HG02884 (cell line): ENCODE results near the gene PITHD1.
"Not testable (repeated sequence)": the region's sequence is repeated elsewhere in the genome, so short reads cannot be mapped to it uniquely, and the experiment has no call there.

Source experiments
- ATAC-seq: cut with Tn5 transposase; IDR thresholded peaks from one replicate; pipeline ENCODE4 v1.9.1; 2021; ENCODE audit warnings: mild to moderate bottlenecking, moderate library complexity; ENCODE audit not compliant: unreplicated experiment

Gene PITHD1

DNA sequence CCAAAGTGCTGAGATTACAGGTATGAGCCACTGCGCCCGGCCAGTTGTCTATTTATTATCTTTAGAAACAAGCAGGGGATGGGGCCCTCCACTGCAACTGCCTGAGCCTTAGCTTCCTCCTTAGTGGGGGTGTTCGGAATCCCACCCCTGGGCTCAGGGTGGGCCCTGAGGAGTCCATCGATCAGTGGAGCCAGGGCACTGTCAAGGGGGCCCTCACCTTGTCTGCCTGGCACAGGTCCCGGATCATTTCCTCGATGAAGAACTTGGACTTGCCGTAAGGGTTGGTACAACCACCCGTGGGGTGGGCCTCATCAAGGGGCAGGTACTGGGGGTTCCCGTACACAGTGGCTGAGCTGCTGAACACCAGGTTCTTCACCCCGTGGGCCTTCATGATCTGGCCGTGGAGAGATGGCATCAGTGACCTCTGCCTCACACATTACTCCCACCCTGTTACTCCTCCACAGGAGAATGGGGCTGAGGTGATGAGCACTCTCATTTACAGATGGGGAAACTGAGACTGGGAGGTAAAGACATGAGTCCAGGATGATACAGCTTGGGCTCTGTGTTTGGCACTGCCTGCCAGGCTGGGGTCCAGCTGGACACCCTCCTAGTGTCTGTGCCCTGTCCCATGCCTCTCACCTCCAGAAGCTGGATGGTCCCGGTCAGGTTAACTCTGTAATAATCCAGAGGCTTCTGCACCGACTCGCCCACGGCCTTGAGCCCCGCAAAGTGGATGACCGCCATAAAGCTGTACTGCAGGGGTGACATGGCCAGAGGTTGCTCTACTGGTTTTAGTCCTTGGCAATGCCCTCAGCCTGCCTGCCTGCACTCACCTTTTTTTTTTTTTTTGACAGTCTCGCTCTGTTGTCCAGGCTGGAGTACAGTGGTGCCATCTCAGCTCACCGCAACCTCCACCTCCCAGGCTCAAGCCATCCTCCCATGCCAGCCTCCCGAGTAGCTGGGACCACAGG lies 19.5 kb downstream of the PITHD1 start:
- ATAC-seq, result no peak

DNA sequence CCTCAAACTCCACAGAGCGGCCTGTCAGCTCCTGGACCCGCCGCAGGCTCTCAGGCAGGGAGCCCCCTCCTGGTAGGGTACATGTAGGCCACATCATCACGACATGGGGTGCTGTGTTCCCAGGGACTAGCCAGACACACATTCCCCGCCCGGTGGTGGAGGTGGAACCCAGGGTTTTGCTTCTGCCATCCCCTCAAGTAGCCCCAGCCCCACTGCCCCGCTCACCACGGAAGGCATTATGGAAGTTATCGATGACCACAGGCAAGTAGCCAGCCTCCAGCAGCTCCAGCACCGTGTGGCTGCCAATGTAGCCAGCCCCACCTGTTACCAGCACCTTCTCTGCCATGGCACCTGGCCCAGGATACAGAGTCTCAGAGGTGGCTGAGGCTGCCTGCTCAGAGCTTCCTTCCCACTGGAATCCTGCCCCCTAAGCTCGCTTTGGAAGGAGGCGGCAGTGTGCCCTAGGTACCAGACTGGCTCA lies 20.5 kb downstream of the PITHD1 start:
- ATAC-seq, result no peak

DNA sequence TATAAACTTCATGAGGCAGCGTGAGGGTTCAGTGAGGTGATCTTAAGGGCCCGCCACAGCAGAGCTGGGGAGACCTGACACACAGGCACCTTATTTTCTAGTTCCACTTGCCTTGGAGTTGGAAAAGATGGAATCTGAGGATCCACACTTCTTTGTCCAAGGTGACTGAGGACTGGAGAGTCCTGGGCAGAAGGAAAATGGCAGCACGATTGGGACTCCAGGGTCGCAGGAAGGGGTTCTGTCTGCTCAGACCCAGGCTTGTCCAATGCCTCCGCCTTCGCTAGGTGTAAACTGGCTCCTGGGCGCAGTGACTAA lies 21.0 kb downstream of the PITHD1 start:
- ATAC-seq, result no peak

DNA sequence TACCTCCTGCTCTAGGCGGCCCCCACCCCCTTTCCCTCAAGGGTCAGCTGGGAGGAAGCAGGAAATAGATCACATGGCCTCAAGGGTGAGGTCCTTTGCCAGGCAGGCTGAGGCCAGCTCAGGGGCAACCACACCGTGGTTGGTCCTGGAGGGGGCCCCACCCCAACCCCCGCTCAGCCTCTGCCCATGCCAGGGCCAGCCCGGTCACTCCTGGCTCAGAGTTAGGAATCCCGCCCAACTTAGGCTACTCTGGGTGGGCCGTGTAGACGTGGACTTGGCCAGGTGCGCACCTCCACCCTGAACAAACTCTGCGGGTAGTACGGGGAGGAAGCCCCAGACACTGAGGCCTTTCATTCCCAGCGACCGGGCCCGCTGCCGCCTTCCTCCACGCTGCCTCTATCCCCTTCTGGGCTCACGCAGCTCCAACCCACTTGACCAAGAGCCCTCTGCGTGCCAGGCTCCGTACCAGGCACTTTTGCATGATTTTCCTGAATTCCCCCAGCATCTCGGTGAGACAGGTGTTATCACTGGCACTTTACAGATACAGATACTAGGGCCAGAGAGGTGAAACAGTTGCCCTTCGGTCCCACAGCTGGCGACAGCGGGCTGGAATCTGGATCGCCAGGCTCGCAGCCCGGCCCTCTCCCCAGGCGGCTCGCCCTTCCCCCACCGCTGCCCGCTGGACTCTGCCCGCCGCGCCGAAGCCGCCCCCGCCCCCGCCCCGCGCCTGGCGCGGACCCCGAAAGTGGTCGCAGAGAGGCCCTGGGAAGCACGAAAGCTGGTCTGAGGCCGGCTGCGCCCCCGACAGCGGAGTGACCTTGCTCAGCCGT lies 21.6 kb downstream of the PITHD1 start:
- no peak for ATAC-seq

DNA sequence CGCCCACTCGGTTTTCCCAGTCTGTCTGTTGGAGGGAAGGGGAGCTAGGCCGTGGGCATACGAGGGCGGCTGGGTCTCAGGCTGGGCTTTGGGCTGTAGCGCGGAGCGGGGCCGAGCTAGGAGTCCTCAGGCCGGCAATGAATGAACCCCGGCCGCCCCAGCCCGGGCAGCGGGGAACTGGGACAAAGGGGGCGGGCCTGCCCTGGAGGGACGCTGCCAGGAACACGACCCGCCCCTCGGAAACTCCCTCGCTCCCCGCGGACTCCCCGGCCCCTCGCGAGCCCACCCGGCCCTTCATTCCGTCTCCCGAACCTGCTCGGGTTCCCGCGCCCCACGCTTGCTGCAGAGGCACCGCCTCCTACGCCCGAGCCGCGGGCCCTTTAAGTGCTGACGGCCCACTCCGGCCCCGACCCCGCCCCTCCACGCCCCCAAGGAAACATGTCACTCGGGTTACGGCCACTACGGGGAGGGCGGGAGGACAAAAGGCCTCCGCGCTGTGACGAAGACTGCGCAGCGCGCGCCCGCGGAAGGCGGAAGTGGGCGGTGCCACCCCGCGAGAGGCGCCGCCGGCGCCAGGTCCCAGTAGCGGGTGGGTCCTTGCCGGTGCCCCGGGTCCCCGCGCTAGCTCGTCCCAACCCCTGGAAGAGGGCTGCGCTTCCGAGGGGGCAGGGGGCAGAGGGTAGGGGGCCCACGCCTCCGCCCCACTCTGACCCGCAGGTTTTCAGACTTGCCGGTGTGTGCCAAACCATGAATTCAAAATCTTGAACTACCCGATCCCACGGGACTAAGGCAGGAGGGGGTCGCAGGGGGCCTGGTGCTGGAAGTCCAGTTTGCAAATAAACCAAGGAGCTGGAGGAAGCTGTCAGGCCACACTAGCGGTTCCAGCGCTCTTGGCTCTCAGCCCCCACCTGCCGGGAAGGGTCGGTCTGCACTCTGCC lies 22.5 kb downstream of the PITHD1 start, which contains the start of gene GALE:
GALE (minus strand) TSS at position 355 of the 938 bp plus-strand sequence. CDS start 1,747 bp downstream, outside the sequence.
- peak; percentile 67 for ATAC-seq

DNA sequence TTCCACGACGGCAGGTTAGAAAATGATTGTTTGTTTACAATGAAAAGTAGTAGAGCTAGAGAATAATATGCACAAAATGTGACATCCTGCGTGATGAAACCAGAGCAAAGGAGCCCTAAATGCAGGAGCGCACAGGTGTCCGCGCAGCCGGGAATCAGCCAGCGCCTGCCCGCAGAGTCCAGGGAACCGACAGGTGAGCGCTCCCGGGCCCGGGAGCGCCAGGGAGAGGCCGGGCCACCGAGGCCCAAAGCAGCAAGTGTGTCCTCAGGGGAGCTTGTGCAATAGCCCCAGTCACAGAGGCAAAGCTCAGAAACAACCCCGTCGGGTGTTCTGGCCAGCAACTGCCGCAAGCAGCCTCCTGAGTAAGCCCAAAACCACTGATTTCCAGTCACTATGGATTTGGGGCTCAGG lies 23.1 kb downstream of the PITHD1 start:
- no peak for ATAC-seq

DNA sequence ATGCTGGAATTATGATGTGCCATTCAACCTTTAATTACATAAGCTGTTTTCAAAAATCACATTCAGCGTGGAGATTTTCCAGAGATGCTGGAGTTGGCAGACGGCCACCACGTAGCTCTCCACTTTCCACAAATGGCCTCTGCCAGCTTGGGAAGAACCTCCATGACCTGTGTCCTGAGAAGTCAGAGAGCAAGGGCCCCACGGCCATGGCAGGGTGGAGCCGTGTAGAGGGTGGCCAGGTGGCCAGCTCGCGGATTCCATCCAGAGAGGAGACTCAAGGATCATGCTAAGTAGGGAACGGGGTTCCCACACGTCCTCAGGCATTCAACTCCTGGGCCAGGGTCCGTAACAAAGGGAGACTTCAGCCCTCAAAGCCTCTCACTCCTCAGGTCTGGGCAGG lies 23.7 kb downstream of the PITHD1 start:
- no peak for ATAC-seq

DNA sequence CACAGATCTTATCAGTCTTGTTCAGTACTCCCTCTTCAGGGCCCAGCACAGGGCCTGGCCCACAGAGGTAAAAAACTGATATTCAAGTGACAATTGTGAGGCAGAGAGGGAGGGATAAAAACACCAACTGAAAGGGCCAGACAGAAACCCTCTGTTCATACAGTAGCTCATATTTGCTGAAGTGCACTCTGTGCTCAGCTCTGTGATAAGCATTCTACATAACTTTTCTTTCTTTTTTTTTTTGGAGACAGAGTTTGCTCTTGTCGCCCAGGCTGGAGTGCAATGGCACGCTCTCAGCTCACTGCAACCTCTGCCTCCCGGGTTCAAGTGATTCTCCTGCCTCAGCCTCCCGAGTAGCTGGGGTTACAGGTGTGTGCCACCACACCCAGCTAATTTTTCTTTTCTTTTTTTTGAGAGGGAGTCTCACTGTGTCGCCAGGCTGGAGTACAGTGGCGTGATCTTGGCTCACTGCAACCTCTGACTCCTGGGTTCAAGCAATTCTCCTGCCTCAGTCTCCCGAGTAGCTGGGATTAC lies 24.7 kb downstream of the PITHD1 start:
- ATAC-seq, result not testable (repeated sequence)

DNA sequence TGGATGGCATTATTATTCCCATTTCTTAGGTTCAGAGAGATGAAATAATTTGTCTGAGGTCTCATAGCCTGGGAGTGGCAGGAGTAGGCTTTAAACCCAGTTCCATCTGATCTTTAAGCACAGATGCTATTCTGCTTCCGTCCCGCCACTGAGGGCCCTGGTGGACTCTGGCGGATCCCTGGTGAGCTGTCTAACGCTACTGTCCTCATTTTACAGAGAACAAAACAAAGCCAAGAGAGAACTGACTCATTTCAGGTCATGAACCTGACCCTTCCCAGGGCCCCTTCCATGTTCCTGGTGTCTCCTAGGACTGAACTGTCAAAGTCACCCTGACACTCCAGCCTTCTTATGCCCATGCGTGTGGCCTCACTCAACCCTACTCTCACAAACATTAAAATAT lies 25.5 kb downstream of the PITHD1 start:
- no peak for ATAC-seq

DNA sequence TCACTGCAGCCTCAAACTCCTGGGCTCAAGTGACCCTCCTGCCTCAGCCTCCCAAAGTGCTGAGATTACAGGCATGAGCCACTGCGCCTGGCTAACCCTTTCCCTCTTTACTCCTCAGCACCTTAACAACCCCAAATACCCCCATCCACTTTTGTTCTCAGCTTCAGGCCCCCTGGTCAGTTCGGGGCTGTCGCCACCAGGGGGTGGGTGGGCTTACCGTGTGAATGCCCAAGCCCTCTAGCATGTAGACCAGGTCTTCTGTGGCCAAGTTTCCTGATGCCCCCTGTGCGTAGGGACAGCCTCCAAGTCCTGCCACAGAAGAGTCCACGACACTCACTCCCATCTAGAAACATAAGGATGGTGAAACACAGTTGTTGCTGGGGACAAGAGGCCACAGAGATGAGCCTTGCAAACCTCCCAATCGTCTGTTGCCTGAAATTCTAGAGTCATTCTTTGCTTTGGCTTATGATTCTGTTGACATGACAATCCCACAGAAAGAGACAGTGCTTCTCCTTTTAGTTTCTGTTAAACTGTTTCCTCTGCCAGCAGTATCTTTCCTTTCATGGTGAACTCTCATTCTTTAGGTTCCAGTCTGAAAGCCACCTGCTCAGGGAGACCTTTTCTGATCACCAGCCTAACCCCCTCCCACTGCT lies 26.1 kb downstream of the PITHD1 start:
- ATAC-seq, result no peak

DNA sequence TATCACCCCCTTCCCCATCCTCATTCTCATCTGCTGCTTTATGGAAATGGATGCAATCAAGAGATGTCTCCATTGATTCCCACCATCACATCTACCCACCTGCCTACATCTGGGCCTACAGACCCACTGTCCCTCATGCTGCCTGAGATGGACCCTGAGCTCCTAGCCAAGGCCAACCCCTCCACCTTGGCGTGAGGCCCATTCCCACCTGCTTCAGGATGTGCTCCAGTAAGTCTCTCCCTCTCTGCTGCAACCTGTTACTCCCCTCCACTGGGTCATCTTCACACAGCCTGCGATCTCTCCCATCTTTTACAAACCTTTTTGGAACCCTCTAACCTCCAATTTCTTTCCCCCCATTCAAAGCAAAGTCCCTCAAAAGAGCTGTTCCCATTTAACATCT lies 26.8 kb downstream of the PITHD1 start:
- no peak for ATAC-seq

DNA sequence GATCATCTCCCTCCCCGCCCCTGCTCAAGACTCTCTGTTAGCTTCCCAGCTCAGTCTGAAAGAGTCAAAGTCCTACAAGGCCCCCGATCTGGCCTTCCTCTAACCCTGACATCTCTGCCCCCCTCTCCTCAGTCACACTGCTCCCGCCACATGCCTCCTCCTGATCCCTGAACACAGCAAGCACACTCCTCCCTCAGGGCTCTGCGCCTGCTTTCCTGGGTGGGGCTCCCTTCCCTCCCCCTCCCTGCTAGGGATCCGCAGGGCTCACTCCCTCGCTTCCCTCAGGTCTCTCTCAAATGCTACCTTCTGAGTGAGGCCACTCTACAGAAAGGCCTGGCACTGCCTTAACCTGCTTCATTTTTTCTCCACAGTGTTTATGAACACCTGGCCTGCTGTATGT lies 28.1 kb downstream of the PITHD1 start:
- ATAC-seq, result no peak

DNA sequence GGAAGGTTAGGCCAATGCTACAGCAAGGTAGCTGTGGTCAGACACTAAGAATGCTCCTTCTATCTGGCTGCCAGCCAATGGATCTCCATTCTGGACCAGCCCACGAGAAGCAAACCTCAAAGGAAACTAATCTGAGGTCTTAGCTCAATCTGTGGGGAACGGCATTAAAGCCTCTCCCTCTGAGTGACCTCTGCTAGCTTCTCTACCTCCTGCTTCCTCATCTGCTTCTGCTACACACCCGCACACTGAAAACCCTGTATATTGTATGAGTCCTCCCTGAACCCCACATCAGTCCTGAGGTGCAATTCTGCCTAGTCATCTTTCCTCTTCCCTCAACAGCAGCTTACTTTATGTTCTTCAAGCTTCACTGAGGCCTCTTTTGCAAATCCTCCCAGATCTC lies 29.2 kb downstream of the PITHD1 start:
- no peak for ATAC-seq

DNA sequence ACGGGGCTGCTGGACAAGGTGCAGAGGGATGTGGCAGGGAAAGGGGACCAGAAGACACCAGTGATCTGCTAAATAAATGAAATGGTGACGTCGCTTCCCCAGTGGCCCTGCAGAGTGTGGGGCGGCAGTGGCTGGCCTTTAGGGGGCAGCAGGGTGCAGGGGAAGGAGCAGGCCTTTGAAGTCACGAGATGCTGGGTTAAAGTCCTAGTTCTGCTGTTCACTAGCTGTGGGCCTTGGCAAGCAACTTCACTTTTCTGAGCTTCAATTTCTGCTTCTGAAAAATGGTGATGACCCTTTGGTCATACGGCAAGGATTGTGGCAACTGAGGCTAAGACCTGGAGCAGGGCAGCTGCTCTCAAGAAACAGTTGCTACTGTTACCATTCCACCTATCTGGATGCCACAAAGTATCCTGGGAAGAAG lies 31.5 kb downstream of the PITHD1 start:
- peak; percentile 63 for ATAC-seq

DNA sequence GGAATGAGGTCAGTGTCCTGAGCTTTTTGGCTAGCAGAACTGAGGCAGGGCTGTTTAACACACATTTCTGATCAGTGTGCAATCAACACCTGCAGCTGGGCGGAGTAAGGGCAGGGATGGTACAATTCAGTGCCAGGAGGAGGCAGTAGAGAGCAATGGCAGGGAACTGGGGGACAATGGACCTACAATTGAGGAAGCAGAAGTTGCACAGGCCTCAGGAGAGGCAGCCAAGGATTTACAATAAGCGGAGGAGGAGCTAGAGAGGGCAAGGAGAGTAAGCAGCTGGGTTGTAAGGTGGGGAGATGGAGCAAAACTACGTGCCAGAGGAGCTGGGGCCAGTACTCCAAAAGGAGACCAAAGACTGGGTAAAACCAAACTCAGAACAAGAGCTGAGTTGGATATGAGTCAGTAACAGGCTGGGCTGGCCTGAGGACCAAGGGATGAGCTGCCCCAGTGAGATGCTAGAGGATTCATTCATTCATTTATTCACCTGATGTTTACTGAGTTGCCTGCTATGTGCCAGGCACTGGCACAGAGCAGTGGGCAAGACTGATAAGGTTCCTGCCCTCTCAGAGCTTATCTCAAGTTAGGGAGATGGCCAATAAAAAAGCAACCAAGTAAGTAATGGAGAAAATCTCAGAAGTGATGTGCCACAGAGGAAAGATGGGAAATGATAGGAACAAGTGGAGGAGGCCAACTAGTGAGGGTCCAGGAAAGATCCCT lies 32.8 kb downstream of the PITHD1 start:
- ATAC-seq, result no peak

DNA sequence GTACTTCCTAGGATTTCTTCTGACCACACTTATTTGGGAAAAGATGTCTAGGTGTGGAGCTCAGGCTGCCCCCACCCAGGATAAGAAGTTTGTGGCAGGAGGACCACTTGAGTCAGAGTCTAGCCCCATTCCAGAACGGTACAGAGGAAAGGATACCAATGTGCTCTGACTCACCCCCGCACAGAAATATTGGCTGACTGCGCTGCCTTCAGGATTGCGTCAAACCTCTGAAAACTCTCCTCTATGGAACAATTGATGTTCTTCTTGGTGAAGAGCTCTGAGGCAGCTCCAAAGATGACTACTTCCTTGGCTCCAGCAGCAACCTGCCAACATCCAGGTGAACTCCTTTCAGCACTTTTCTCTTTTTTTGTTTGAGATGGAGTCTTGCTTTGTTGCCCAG lies 35.8 kb downstream of the PITHD1 start:
- ATAC-seq, result no peak

DNA sequence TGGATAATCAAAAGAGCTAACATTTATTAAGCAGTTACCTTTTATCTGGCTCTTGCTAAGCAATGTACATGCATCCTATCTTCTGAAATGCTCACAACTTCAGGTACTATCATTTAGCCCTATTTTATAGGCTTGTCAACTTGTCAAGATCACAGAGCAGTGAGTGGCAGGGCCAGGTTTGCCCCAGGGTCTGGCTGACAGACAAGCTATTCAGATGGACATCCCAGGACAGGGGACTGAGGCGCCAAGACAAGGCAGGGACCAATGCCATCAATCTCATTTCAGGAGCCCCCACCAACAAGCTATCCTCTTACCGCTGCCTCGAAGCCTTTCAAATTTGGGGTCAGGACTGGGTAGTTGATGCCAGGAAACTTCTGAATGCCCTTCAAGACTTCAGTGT lies 38.1 kb downstream of the PITHD1 start:
- no peak for ATAC-seq

DNA sequence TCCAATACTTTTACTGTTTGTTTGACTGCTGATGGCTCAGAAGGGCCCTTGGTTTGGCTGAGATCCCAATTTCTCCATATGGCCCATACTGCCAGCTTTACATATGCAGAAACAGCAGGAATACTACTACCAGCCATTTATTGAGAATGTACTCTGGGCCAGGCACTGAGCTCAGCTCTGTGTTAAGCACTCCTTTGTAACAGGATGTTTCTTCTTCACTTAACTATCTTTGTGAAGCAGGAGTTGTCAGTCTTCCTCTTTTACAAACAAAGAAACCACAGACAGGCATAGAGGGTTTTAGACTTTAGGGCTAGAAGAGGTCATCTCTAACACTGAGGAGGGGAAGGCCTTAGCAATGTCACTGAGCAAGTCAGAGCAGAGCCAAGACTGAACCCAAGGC lies 38.7 kb downstream of the PITHD1 start:
- no peak for ATAC-seq

DNA sequence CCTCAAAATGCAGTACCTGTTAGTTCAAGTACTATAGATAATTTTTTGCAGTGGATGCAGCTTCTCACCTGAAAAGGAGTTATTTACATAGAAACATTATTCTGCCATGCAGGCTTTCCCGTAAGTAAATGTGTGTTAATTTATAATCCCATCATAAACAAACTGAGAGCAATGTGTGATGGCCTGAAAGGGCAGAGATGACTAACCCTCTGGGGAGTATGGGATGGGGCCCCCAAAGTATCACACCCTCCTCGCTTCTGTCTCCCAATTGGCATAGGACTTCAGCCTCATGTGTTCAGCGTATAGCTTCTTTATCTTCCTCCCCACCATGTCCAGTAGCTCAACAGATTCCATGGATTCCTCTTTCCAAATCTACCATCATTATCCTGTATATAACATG lies 39.4 kb downstream of the PITHD1 start:
- ATAC-seq, result no peak
